Hematopoietic multipotent progenitor cell treated with erythropoietin and hydrocortisone succinate and interleukin-3 and kit ligand, for 6 days (in vitro differentiated cells): ENCODE measurements around the gene SEBOX.
A peak's percentile ranks its signal among the peaks of the same experiment; 100 is the strongest.

Source experiments
- DNase-seq: peaks from one replicate; pipeline ENCODE4 v3.0.0-alpha.2; 2015

SEBOX gene

DNA sequence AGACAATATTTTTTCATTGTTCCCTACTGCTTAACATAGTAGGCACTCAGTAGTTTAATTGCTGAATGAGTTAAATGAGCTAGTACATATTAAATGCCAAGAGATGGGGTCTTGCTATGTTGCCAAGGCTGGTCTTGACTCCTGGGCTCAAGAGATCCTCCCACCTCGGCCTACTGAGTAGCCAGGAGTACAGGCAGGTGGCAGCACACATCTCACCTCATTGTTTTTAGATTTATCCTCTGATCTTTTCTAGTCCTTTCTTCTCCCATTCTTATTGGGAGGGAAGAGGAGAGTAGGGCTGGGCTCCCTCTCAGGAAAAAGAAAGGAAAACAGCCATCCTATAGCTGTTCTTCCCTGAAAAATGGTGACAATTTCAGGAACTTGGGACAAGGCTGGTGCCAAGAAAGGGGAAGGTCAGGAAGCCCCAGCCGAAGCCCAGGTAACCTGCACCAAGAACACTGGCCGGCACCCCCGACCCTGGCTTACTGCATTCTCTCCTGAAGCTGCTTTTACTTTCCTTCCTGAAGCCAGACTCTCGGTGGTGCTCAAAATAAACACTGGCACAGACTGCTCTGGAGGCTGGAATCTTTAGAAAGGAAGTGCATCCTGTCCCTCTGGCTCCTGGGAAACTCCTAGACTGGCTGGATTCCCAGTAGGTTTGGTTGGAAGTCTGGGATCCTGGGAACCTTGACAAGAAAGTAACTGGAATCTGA is 26.8 kb downstream of the SEBOX start:
- no peak for DNase-seq

DNA sequence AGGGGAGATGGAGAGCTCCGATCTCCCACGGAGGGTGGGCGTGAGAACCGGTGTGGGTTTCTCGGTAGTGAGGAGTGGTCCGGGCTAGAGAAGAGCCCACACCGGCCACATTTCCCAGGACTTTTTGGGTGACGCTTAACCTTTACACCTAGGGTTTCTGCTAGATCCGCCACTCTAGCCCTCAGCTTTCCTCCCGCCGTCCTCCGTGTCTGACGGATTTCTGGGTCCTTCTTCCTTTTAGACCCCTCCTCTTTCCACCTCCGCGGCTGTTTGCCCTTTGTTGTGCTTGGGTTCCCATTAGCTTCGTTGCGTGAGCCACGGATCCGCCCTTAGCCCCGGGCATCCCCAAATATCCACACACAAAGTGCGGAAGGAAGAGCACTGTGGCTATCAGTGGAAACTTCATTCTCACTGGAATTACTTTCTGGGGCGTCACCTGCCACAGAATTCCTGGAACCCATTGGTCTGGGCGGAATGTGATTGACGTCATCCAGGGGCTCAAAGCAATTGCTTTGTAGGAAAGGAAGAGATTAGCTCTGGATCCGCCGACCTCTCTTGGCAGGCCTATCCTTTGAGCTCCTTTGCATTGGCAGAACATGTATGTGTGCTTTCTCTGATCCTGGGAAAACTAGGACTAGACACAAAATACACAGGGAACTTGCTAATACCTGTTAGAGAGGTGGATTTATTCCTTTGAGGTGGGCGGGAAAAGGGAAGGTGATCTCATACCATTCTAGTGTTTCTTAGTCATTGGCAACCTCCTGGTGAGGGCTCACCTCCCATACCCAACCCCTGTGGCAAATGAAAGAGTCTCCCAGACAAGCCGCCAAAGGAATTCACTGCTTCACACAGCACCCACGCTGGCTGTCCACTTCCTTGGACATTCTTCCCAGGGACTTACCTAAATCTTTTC is 28.8 kb downstream of the SEBOX start:
- peak; percentile 42 for DNase-seq

DNA sequence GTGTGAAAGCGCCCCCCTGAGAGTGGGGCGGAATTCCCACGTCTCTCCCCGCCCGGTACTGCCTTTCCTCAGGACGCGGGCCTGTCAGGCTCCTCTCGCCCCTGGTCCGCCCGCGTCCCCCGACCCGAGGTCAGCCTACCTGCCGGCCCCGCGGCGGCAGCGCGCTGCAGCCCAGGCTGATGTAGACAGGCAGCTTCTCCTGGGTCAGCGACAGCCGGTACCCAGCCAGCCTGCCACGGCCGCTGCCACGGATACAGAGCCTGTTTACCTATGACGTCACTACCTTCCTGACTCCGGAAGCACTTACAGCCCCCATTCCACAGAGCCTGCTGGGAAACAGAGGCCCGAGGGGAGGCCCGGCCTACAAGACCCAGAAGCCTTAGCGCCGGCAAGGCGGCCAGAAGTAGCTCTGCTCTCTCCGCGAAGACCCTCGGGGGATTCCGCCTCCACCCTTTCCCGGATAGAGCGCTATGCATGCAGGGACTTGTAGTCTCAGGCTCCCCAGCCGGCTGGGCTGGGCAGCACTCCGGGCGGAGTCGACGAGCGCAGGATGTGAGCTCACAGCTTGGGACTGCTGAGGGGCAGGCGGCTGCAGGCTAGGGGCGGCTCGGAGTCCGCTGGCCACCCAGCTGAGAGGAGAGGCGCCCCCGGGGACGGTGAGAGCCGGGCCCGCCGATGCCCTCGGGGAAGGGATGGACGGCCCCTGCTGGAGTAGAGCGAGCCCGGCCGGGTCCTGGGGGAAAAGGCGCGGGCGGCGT is 29.6 kb downstream of the SEBOX start, which contains the start of the genes IFT20 and TNFAIP1:
IFT20 (minus strand) TSS at position 272 of the 758 bp plus-strand sequence. CDS start 3,487 bp downstream, outside the sequence.
TNFAIP1 (plus strand) TSS at position 561 of the 758 bp plus-strand sequence. CDS start 3,761 bp downstream, outside the sequence.
- DNase-seq, result peak; percentile 99

DNA sequence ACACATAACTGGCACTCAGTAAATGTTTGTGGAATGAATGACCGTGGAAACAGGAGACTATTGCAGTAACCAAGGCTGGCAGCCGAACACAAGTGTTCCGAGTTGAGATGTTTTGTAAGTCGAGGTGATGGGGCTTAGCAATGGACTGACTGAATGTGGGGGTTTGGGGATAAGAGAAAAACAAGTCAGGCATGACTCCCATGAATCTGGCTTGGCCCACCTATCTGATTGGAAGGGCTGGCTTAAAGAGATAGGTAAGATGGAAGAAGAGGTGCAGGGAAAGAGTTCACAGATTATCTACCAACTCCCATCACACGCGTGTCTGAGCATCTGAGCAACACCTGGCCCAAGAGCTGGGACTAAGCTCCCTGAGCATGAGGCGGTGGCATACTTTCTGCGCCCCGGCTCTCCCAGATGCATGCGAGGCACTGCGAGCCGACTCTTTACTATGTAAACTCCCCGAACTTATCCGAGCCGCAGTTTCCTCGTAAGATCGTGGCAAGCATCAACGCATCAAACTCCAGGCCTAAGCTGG is 30.3 kb downstream of the SEBOX start:
- no peak for DNase-seq

DNA sequence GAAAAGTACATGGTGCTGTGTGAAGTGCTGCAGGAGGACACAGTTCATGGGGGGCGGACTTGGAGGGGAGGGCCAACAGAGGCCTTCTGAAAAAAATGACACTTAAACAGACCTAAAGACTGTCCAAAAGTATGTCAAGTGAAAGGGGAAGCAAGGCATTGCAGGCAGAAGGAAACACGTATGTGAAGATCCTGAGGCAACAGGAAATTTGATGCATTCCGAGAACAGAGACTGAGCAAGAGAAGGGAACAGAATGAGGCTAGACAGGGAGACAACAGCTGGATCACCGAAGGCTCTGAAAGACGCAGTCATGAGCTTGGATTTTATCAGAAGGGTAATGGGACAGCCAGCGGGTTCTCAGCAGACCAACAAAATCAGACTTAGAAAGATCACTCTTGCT is 30.8 kb downstream of the SEBOX start:
- DNase-seq, result no peak

DNA sequence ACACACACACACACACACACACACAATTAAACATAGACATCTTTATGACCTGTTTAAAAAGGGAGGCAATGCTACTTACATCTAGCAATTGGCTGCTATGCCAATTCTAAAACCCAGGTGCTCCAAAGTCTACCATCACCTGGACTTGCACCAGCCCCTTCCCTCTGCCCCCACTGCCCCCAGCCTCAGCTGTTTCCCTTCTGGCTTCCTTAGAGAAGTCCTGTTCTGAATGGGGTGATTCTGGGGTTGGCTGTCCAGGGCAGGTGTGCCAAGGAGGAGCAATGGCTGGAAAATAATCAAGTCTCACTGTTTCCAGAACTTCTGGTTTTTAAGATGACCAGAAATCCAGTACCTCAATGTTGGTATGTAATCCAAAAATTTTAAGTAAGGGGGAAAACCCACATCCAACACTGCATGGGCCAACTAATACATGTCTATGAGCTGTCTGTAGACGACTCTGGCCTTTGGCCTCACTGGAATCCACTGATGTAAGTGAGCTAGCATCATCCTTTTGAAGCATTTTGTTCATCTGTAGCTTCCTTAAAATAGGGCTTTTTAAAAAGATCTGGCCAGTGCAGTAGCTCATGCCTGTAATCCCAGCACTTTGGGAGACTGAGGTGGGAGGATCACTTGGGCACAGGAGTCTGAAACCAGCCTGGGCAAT is 31.8 kb downstream of the SEBOX start:
- no peak for DNase-seq

DNA sequence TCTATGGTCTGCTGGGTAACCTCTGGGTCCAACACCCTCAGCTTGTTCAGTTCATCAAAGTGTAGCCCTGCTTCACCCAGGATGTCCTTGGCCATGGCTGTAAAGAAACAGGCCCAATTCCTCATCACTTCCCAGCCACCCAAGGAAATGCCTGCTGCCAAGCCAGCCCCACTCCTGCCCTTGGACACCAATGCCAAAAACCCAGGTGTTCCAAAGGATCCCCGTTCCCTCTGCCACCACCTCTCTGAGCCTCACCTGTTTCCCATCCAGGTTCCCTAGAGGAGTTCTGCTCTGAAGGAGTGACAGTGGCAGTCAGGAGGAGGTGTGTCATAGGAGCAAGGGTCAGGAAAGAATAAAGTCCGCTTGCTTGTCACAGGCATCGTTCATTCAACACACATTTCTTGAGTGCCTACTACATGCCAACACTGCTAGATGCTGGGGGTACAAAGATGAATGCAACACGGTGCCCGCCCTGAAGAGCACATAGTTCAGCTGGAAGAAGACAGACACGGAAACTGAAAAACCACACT is 33.0 kb downstream of the SEBOX start:
- DNase-seq, result no peak

DNA sequence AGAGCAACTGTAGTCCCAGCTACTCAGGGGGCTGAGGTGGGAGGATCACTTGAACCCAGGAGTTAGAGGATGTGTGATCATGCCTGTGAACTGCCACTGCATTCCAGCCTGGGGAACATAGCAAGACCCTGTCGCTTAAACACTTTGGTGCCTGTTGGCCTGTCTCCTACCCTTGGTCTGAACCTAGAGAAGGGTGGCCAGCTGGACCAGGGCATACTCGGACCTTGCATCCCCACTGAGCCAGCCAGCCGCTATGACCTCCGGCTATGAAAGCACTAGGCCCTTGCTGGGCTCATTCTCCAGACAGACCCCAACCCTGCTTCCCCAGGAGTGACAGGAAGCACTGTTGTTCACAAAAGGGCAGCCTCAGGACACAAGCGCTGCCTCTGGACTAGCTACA is 34.3 kb downstream of the SEBOX start:
- no peak for DNase-seq

DNA sequence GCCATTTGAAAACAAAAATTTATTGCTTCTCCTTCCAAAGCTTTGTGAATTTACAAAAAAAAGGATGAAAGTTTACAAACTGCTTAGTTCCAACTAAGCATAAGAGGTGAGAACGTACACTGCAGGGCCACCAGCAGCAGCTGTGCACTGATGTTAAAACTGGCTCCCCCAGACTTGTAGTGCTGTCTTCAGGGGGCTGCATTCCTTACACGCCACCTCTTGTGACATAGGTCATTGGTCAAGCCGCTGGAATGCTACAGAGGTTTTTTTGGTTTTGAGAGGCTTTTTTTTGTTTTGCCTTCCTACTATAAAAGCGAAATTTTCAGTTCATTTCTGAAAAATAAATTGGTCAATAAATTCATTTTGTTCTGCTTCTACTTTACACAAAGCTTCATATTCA is 36.7 kb downstream of the SEBOX start:
- DNase-seq, result no peak

DNA sequence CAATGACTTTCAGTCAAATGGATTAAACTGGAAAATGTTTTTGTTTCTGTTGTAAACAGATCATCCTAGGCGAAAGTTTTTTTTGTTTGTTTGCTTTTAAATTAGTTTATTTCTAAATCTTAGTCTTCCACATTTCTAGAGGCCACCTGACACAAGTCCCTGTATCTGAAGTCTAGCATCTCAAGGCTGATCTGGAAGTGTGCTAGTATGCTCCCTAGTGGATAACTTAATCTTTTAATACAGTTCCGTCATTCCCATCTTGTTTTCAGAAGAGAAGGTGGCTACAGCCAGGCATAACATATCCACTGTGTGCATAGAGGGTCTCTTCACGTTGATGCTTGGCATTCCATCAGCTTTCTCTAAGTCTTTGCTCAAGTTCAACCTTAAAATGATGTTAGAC is 37.3 kb downstream of the SEBOX start:
- no peak for DNase-seq

DNA sequence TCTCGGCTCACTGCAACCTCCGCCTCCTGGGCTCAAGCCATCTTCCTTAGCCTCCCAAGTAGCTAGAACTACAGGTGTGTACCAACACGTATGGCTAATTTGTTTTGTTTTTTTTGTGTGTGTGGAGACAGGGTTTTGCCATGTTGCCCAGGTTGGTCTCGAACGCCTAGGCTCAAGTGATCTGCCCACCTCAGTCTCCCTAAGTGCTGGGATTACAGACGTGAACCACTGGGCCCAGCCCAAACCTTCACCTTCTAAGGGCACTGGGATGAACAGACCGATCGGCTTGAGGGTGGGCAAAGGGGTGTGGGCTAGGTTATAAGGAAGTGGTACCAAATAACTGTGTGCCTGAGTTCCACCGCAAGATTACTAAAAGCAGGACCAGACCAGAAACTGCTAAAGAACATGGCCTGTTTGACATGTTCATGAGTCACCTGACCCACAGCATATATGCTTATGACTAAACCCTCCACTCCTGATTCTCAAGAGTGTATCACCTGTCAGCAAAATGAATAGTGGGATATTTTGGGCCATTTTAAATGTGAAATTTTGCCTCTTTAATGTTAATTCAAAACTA is 37.9 kb downstream of the SEBOX start:
- DNase-seq, result no peak

DNA sequence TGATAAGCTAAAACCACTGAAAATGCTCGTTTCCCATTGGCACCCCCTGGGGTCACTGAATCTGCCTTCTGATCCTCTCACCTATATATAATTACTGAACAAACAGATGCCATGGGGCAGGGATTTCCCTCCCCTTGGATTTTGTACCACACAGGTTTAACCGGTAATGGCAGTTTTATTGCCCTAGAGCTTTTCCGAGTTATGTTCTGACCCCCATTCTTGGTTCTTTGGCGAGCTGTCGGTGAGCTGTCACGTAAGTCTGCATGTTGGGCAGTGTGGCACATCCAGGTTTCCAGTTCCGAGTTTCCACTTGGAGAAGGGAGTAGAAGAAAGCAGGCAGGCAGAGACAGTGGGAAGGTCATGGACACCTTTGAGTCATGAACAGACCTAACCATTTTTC is 38.9 kb downstream of the SEBOX start:
- no peak for DNase-seq

DNA sequence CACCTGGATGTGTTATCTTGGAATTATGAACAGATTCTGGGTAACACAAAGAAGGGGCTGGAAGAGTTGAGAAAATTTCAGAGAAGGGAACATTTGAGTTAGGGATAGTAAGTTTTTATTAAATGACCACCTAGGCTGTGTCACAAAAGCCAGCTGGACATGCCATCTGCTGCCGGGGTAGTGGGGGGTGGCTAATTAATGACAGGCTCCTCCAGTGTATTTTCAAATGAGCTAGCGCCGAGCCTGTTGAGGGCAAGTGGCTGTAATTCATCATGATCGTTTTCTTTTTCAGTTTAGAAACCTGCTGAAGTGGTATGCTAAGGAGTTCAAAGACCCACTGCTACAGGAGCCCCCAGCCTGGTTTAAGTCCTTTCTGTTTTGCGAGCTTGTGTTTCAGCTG is 39.8 kb downstream of the SEBOX start:
- no peak for DNase-seq

DNA sequence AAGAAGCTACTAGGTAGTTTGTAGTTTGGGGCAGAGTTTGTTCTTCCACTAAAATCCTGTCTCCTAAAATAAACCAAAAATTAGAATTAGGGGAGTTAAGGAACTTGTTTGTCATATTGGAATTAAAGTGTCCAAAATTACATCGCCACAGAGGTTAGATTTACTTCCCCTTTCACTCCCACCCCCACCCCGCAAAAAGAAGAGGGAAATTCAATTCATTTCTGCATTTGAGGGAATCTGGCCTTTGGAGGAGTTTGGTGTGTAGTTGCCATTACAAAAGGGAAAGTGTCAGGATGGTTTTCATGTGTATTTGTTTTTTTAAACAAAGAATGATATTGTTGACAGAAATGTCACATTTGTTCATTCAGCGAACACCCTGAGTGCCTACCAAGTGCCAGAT is 40.2 kb downstream of the SEBOX start:
- DNase-seq, result no peak

DNA sequence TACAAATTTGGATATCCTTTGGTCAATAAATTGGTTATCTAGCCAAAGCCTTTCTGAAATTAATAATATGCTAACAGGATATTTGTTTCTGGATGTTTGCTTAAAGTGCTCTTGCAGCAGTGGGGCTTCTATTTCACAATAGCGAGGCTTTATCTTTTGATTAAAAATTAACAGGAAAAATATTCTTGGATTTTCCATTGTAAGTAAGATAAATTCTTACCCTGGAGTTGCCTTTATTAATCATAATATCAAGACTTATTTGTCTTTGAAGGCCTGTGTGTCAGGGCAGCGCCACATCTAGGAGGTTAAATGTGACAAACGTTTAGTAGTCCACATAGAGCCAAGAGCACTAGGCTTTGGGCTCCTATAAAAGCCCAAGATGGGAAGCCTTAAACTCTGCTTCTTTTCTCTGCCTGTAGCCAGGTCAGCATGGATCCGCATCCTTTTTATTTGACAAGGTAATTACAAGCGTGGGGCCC is 40.7 kb downstream of the SEBOX start:
- no peak for DNase-seq

DNA sequence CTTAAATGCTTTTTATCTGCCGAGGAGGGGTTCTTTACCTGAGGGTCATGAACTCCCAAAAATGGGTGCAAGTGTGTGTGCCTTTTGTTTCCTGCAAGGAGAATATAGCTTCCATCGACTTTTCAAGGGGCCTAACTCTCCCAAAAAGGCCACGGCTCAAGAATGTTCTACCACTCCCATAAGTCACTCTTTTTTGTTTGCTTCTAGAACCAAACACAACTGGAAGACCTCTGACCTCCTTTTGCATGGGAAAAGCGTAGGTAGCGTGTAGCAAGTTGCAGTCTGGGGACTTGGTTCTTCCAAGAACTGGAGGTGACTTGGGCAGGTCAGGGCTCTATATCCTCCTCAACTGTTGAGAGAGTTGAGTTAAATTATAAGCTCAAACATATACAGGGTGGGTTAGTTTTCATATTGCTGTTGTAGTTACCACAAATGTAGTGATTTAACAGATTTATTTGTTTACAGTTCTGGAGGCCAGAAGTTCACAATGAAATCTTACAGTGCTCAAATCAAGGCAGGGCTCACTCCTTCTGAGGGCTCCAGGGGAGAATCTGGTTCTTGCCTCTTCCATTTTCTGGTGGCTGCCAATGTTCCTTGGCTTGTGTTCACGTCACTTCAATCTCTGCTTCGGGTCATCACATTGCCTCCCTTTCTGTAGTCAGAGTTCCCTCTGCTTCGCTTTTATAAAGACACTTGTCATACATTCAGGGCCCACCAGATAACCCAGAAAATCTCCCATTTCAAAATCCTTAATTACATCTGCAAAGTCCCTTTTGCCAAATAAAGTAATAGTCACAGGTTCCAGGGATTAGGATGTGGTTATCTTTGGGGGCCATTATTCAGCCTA is 44.6 kb downstream of the SEBOX start:
- no peak for DNase-seq

DNA sequence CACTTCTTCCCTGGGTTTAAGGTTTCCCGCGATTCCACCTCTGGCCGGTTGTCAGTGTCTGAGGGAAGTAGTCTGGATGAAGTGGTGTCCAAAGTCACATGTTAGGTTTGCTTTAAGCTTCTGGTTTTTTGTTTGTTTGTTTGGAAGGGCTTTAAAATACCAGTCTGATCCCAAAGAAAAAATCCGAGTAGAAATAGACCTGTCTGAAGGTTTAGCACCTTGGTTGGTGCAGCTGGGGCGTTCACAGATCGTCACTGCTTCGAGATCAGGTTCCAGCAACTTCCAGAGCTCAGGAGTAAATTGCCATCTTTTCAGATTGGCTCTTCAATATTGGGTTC is 45.4 kb downstream of the SEBOX start:
- no peak for DNase-seq

DNA sequence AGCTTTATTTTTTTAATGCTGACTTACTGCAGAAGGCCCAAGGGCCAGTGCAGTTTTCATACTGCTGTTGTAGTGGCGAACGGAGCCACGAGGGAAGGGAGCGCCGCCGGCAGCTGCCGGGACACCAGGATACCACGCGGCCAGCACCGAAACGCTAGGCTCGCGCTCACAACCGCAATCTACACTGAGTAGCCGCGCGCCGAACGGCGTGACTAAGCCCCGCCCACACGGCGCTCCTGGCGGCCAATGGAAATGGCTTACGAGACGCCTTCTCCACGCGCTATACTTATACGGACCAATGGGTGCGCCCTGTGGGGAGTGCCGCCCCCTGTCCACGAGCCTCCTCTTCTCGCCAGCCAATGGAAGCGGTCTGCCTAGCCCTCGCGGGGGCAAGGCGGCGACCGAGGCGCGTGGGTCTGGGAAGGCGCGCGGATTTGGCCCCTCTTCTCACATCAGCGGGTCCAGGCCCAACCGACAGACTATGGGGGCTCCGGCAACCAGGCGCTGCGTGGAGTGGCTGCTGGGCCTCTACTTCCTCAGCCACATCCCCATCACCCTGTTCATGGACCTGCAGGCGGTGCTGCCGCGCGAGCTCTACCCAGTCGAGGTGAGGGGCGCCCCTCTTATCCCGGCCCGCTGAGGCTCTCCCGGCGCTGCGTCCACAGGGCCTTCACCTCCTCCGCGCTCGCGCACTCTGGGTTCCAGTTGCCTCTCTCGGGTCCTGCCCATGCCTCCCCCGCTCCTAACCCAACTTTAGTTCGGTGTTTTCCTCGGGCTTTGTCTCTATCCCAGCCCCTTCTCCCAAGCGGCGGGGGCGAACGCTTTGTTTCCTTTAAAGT is 46.0 kb downstream of the SEBOX start, which contains the start of gene TMEM97:
TMEM97 (plus strand) TSS at position 442 of the 839 bp plus-strand sequence; CDS start at position 482, 40 bp downstream.
- peak; percentile 99 for DNase-seq

DNA sequence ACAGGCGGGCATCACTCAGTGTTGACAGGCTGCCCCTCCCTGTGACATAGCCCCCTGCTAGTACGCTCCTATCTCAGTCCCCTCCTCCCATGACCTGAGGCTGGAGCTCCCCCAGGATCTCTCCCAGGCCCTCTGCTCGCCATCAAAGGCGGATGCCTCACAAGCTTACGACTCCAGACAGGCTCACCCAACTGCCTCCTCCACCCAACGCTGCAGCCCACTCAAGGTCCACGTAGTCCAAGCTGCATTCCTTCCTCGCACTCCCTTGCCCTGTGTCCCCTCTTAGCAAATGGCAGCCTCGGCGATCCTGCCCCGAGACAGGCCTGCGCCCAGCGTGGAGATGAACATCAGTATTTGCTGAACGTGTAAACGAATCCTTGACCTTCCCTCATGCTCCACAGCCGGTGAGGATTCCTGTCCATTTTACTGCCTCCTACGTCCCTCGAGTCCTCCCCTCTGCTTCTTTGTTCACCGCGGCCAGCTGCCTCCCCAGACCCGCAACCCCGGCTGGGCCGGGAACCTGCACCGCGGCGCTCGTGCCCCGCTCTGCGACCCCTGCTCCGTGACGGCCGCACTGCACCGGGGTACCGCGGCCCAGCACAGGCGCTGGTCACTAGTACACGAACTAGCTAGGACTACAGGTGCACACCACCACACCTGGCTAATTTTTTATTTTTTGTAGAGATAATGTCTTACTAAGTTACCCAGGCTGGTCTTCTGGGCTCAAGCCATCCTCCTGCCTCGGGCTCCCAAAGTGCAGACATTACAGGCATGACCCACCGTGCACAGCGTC is 46.8 kb downstream of the SEBOX start:
- DNase-seq, result peak; percentile 54
